Activated B cell treated with CpG ODN at 0.5 μM for 24 hours (primary cell): ENCODE data around the gene SFMBT1. TPM values are rescaled to one million over a fixed set of nuclear protein-coding genes. Genes with fewer than 3 reads are reported as not detected.

Source experiments
- ATAC-seq: fragments of 200-7000 bp; cut with Tn5 transposase; one replicate; pipeline ENCODE4 v1.10.0; 2021; ENCODE audit warnings: low read depth, mild to moderate bottlenecking, moderate library complexity
- CTCF ChIA-PET: fragments of 350-600 bp; sonication (Branson Sonifier 250); formaldehyde crosslinking; loops from one replicate; lab custom pipeline; 2021; ENCODE audit warnings: antibody characterized with exemption; lab: Charles Lee
- POLR2A ChIA-PET: fragments of 350-600 bp; sonication (Branson Sonifier 250); formaldehyde crosslinking; loops from one replicate; lab custom pipeline; 2021; ENCODE audit warnings: antibody characterized with exemption; lab: Charles Lee
- DNase-seq: peaks from one replicate; pipeline ENCODE4 v3.0.0; 2022
- H3K27ac Mint-ChIP-seq: one replicate; pipeline ENCODE4 v1.8.0; 2020; ENCODE audit warnings: mixed read lengths
- H3K27me3 Mint-ChIP-seq: one replicate; pipeline ENCODE4 v1.8.0; 2021; ENCODE audit warnings: mixed read lengths
- H3K36me3 Mint-ChIP-seq: one replicate; pipeline ENCODE4 v1.8.0; 2021; ENCODE audit warnings: low read depth, mixed read lengths
- H3K4me1 Mint-ChIP-seq: one replicate; pipeline ENCODE4 v1.8.0; 2021; ENCODE audit warnings: mixed read lengths
- H3K4me3 Mint-ChIP-seq: one replicate; pipeline ENCODE4 v1.8.0; 2020; ENCODE audit warnings: mild to moderate bottlenecking, mixed read lengths
- H3K9me3 Mint-ChIP-seq: one replicate; pipeline ENCODE4 v1.8.0; 2020; ENCODE audit warnings: mixed read lengths
- intact Hi-C: fragments of 100-400 bp; cut with micrococcal nuclease; formaldehyde crosslinking; loops from one replicate; pipeline ENCODE4 v1.15.1; 2024
- total RNA-seq: library from RNA; stranded (reverse); gene quantifications from 2 replicates; pipeline ENCODE4 v1.2.3, GENCODE V29; 2022
- TF ChIP-seq, protein P1 (sequence below): fragments of 200-600 bp; IDR thresholded peaks from one replicate; pipeline ENCODE4 v1.8.0; 2022; ENCODE audit warnings: antibody characterized with exemption, mild to moderate bottlenecking

Gene SFMBT1
- total RNA-seq, 1 donor from 2014 or later, result 31.6 TPM

- TF ChIP-seq, protein P1, sequence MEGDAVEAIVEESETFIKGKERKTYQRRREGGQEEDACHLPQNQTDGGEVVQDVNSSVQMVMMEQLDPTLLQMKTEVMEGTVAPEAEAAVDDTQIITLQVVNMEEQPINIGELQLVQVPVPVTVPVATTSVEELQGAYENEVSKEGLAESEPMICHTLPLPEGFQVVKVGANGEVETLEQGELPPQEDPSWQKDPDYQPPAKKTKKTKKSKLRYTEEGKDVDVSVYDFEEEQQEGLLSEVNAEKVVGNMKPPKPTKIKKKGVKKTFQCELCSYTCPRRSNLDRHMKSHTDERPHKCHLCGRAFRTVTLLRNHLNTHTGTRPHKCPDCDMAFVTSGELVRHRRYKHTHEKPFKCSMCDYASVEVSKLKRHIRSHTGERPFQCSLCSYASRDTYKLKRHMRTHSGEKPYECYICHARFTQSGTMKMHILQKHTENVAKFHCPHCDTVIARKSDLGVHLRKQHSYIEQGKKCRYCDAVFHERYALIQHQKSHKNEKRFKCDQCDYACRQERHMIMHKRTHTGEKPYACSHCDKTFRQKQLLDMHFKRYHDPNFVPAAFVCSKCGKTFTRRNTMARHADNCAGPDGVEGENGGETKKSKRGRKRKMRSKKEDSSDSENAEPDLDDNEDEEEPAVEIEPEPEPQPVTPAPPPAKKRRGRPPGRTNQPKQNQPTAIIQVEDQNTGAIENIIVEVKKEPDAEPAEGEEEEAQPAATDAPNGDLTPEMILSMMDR, result no peak
- DNase-seq, result no peak
- Mint-ChIP-seq H3K27ac (no peak overlapping the region), H3K36me3 (peaks cover 35% of the 10 kb centered on the region), H3K4me1 (peaks cover 4% of the 10 kb centered on the region), H3K4me3 (no peak overlapping the region), H3K27me3 (no peaks in the 10 kb centered on the region), H3K9me3 (no peaks in the 10 kb centered on the region)
- no peak for ATAC-seq
- CTCF ChIA-PET, result no interaction called here
- intact Hi-C loops, result no loop called here
- POLR2A ChIA-PET, result interaction anchor here (0.6 kb wide), 1 partner anchor 753 kb away, joined by 3 read pairs; no protein-coding TSS in a partner anchor
Observed at GRCh38 chr3:52939600-52939999, 106.3 kb downstream of the SFMBT1 start.

DNA sequence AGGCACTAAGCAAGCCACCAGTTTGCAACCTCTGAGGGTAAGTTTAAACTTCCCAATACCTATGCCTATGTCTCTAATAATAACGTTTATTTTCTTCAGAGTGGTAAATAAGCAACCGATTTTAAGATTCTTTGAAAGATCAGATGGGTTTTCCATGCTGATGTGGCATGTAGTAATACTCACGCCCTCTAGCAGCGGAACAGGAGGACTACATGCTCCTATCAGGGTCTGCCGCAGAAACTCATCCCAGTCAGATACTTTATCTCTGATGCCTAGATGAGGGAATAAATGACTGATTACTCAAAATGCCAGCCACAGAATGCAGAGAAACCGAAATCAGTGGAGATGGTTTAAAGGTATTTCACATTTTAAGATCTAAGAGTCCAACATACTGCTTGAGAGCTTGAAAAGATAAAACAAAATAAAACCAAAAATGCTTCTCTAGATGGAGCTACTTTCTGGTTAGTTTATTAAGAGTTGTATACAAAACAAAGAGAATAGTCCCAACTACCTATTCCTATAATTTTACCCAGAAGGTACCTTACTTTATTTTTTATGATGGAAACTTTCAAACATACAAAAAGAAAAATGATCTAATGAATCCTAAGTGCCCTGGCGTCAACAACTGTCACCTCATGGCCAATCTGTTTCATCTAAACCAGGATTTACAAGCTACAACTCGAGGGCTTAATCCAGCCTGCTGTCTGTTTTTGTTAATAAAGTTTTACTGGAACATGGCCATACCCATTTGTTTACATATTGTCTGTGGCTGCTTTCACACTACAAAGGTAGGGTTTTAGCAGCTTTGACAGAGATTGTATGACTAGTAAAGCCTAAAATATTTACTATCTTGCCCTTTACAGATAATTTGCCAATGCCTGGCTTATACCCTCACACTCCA lies 111.0 kb downstream of the SFMBT1 start:
- TF ChIP-seq, protein P1, result peak; percentile 58
- peaks cover 27% of the 10 kb centered on the region for H3K36me3 Mint-ChIP-seq
- intact Hi-C loops, result loop anchor here (1.0 to 2.0 kb wide), 5 partner anchors 48 to 193 kb away; partner anchors contain the start of gene SFMBT1
- peak overlapping the region; percentile 22 for H3K27ac Mint-ChIP-seq
- no peak overlapping the region for H3K4me3 Mint-ChIP-seq
- ChIA-PET POLR2A (interaction anchor here (0.7 to 1.6 kb wide), 4 partner anchors 48 to 523 kb away, joined by 3 to 10 read pairs (median 3); partner anchors contain the start of gene SFMBT1), CTCF (interaction anchor here (0.7 to 1.7 kb wide), 12 partner anchors 35 to 134 kb away, joined by 3 to 9 read pairs (median 3); partner anchors contain the start of gene SFMBT1)
- H3K9me3 Mint-ChIP-seq, result no peaks in the 10 kb centered on the region
- ATAC-seq, result peak; percentile 87
- H3K4me1 Mint-ChIP-seq, result peaks cover 25% of the 10 kb centered on the region
- H3K27me3 Mint-ChIP-seq, result no peaks in the 10 kb centered on the region
- DNase-seq, result no peak

GRCh38 chr3:52931889-52932288 lies 114.0 kb downstream of the SFMBT1 start:
- no peaks in the 10 kb centered on the region for H3K9me3 Mint-ChIP-seq
- H3K27ac Mint-ChIP-seq, result no peak overlapping the region
- DNase-seq (no peak), ATAC-seq (no peak)
- H3K4me1 Mint-ChIP-seq, result peaks cover 28% of the 10 kb centered on the region
- TF ChIP-seq, protein P1, result no peak
- ChIA-PET POLR2A (interaction anchor here (1.7 kb wide), 1 partner anchor 226 kb away, joined by 5 read pairs; the partner anchor contains the start of genes GLT8D1 and SPCS1), CTCF (interaction anchor here (1.0 kb wide), 3 partner anchors 54 to 188 kb away, joined by 3 to 6 read pairs (median 3); no protein-coding TSS in a partner anchor)
- no peak overlapping the region for H3K4me3 Mint-ChIP-seq
- peaks cover 36% of the 10 kb centered on the region for H3K36me3 Mint-ChIP-seq
- H3K27me3 Mint-ChIP-seq, result no peaks in the 10 kb centered on the region
- intact Hi-C loops, result no loop called here

- Mint-ChIP-seq H3K27ac (peak overlapping the region; percentile 87), H3K4me1 (peaks cover 28% of the 10 kb centered on the region), H3K36me3 (peaks cover 40% of the 10 kb centered on the region), H3K27me3 (no peaks in the 10 kb centered on the region), H3K4me3 (no peak overlapping the region), H3K9me3 (no peaks in the 10 kb centered on the region)
- ChIA-PET POLR2A (interaction anchor here (1.6 to 1.7 kb wide), 2 partner anchors 52 to 226 kb away, joined by 5 read pairs; partner anchors contain the start of genes GLT8D1 and SPCS1), CTCF (interaction anchor here (1.0 to 1.2 kb wide), 5 partner anchors 53 to 188 kb away, joined by 3 to 4 read pairs (median 3); no protein-coding TSS in a partner anchor)
- ATAC-seq, result no peak
- TF ChIP-seq, protein P1, result no peak
- no peak for DNase-seq
- intact Hi-C loops, result no loop called here
Observed at GRCh38 chr3:52931328-52931727, 114.5 kb downstream of the SFMBT1 start.
